HCT116 (cell line): ENCODE measurements around the gene USP53. TPM values are rescaled to one million over a fixed set of nuclear protein-coding genes. Genes with fewer than 3 reads are reported as not detected.

ENCODE experiments used
- ATAC-seq: fragments of 200-7000 bp; cut with Tn5 transposase; 2 replicates; pipeline ENCODE4 v1.9.1; 2020; ENCODE audit warnings: mild to moderate bottlenecking, moderate library complexity
- BruUV-seq: library from RNA; stranded (reverse); fragments of 400-500 nt; replicated peaks from 2 replicates; lab custom pipeline; 2021; lab: Mats Ljungman, UMichigan
- CTCF ChIA-PET: fragments of 300-600 bp; sonication (Branson Sonifier 250); formaldehyde crosslinking; loops from one replicate; lab custom pipeline; 2021; ENCODE audit warnings: antibody characterized with exemption; lab: Charles Lee
- POLR2A ChIA-PET: fragments of 300-600, 350-600 bp; sonication (Branson Sonifier 250); formaldehyde crosslinking; loops from one replicate; lab custom pipeline; 2021; ENCODE audit warnings: antibody characterized with exemption; lab: Charles Lee
- RAD21 ChIA-PET, 2 experiments: fragments of 300-600 bp; sonication (Branson Sonifier 250); formaldehyde crosslinking; loops; one replicate each; lab custom pipeline; 2023; ENCODE audit warnings: low total read pairs in 2 of 2; ENCODE audit not compliant: uncharacterized antibody in 2 of 2, unreplicated experiment in 2 of 2, low non-redundant PET in 1 of 2; lab: Charles Lee
- DNase-seq: peaks from one replicate; pipeline ENCODE4 v3.0.0-alpha.2; 2010; ENCODE audit warnings: low read depth, low spot score
- H2AFZ ChIP-seq: fragments of 200-600 bp; shearing (Covaris generic), sonication (generic); 2 replicates; pipeline ENCODE4 v1.6.1; 2017; ENCODE audit warnings: low read depth, mixed run types, mixed read lengths, antibody characterized with exemption, low read length; ENCODE audit not compliant: poor library complexity, severe bottlenecking
- H3K27ac ChIP-seq: 2 replicates; pipeline ENCODE4 v1.5.1; 2012; ENCODE audit warnings: low read depth, low read length
- H3K27me3 ChIP-seq: fragments of 200-600 bp; sonication (generic); 2 replicates; pipeline ENCODE4 v1.6.1; 2016; ENCODE audit warnings: mixed run types, low read length, mixed read lengths; ENCODE audit not compliant: insufficient read depth
- H3K36me3 ChIP-seq, 2 experiments: fragments of 200-500 bp in 1 of 2; fragments of 200-600 bp in 1 of 2; sonication (Bioruptor generic) in 1 of 2; sonication (generic) in 1 of 2; 2 replicates each; pipeline versions ENCODE4 v1.5.1 to v1.6.1; 2014 to 2016; ENCODE audit warnings: low read length in 2 of 2, inconsistent platforms in 1 of 2, mixed read lengths in 1 of 2, mixed run types in 1 of 2; ENCODE audit not compliant: insufficient read depth in 2 of 2, control insufficient read depth in 1 of 2
- H3K4me1 ChIP-seq, 2 experiments: fragments of 200-600 bp in 1 of 2; sonication (generic) in 1 of 2; 2 replicates each; pipeline versions ENCODE4 v1.5.1 to v1.6.1; 2012 to 2017; ENCODE audit warnings: low read length in 2 of 2, inconsistent platforms in 1 of 2, mild to moderate bottlenecking in 1 of 2, mixed read lengths in 1 of 2, mixed run types in 1 of 2, moderate library complexity in 1 of 2; ENCODE audit not compliant: insufficient read depth in 2 of 2, control insufficient read depth in 1 of 2
- H3K4me2 ChIP-seq: fragments of 200-600 bp; sonication (generic); 2 replicates; pipeline ENCODE4 v1.6.1; 2017; ENCODE audit warnings: mixed run types, low read length, mixed read lengths
- H3K4me3 ChIP-seq, 2 experiments: fragments of 200-600 bp in 1 of 2; sonication (generic) in 1 of 2; replicated peaks in 1 of 2; 2 replicates each; pipeline ENCODE4 v1.5.1; 2011 to 2016; ENCODE audit warnings: low read length in 2 of 2, control low read depth in 1 of 2, low read depth in 1 of 2, mild to moderate bottlenecking in 1 of 2, mixed read lengths in 1 of 2, mixed run types in 1 of 2
- H3K79me2 ChIP-seq: fragments of 200-600 bp; sonication (generic); 2 replicates; pipeline ENCODE4 v1.6.1; 2017; ENCODE audit warnings: mild to moderate bottlenecking, mixed run types, low read length, moderate library complexity, mixed read lengths; ENCODE audit not compliant: insufficient read depth
- H3K9ac ChIP-seq: fragments of 200-600 bp; sonication (generic); 2 replicates; pipeline ENCODE4 v1.6.1; 2016; ENCODE audit warnings: low read length, mixed read lengths
- H3K9me2 ChIP-seq: fragments of 200-600 bp; sonication (generic), shearing (Covaris generic); 2 replicates; pipeline ENCODE4 v1.6.1; 2017; ENCODE audit warnings: mixed run types, mild to moderate bottlenecking, moderate library complexity; ENCODE audit not compliant: insufficient read depth
- H3K9me3 ChIP-seq, 2 experiments: fragments of 200-500 bp in 1 of 2; fragments of 200-600 bp in 1 of 2; sonication (Bioruptor generic) in 1 of 2; sonication (generic) in 1 of 2; 2 replicates each; pipeline ENCODE4 v1.6.1; 2014 to 2017; ENCODE audit warnings: low read length in 2 of 2, mixed read lengths in 2 of 2, inconsistent platforms in 1 of 2, low read depth in 1 of 2, mild to moderate bottlenecking in 1 of 2, mixed run types in 1 of 2, moderate library complexity in 1 of 2; ENCODE audit not compliant: control insufficient read depth in 1 of 2, insufficient read depth in 1 of 2
- H4K20me1 ChIP-seq: fragments of 200-600 bp; sonication (generic), shearing (Covaris generic); 2 replicates; pipeline ENCODE4 v1.6.1; 2017; ENCODE audit warnings: mixed run types, mild to moderate bottlenecking, moderate library complexity; ENCODE audit not compliant: insufficient read depth
- EZH2phosphoT487 ChIP-seq: fragments of 200-600 bp; IDR thresholded peaks from 2 replicates; pipeline ENCODE4 v1.6.1; 2018; ENCODE audit warnings: antibody characterized with exemption, borderline replicate concordance
- RAD21 ChIP-seq: IDR thresholded peaks from 2 replicates; pipeline ENCODE4 v1.6.1; 2012; ENCODE audit warnings: low read depth, mild to moderate bottlenecking
- SRF ChIP-seq: IDR thresholded peaks from 2 replicates; pipeline ENCODE4 v1.6.1; 2012; ENCODE audit warnings: low read depth
- intact Hi-C: fragments of 100-400 bp; cut with micrococcal nuclease; formaldehyde crosslinking; loops from 2 replicates; pipeline ENCODE4 v1.10.0; 2022
- total RNA-seq: library from RNA; stranded (reverse); gene quantifications from one replicate; pipeline ENCODE4 v1.2.1, GENCODE V29; 2021; ENCODE audit not compliant: unreplicated experiment
- TF ChIP-seq, protein P1 (sequence below): IDR thresholded peaks from 2 replicates; pipeline ENCODE4 v1.6.1; 2012; ENCODE audit warnings: low read depth

Gene USP53
- total RNA-seq, 1 experiment from 2014 or later: 22.0 TPM

DNA sequence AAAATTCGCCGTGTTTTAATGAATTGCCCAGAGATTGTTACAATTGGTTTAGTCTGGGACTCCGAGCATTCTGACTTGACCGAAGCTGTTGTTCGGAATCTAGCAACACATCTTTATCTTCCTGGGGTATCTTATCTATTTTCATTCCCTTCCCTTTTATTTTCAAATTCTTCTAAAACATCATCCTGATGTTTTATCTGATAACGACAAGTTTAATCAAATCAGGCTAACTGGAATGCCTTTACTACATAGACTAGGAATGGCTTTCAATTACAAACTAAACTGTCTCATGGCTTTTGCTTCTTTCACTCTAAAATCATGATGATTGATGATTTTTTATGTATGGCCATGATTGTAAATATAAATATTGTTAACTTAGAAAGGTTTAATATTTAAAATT, 48.0 kb downstream of the USP53 start:
- no peaks in the 10 kb centered on the region for H4K20me1 ChIP-seq

DNA sequence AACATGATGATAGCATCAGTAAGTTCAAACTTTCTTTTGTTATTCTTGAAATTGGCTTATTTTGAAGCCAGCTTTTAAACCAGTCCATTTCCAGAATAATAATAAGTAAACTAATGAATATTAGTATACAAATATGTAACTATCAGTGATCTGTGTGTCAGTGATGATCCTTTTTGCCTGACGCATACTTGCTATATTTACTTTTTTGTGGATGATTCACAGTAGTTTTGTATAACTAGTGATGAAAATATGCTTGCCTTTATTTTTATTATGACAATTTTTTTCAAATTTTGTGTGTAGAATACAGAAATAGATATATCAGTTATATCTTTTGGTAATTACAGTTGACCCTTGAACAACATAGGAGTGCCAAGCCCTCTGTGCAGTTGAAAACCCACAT, 49.5 kb downstream of the USP53 start:
- Histone ChIP-seq H3K4me3 (no peak overlapping the region), H3K9me3 (no peaks in the 10 kb centered on the region)
- CTCF ChIA-PET: no interaction called here
- TF ChIP-seq EZH2phosphoT487: no peak
- TF ChIP-seq, all 23 proteins: peak for 0
- ChIA-PET POLR2A (no interaction called here), RAD21 (no interaction called here)
- BruUV-seq: no TSS peak
- Histone ChIP-seq H2AFZ (no peak overlapping the region), H3K27me3 (no peaks in the 10 kb centered on the region), H3K27ac (no peak overlapping the region), H3K9ac (no peak overlapping the region), H3K36me3 (peaks cover 4 to 9% of the 10 kb centered on the region in 2 experiments; a peak in 3 of 4 replicates), H3K79me2 (no peaks in the 10 kb centered on the region), H3K4me1 (no peaks in the 10 kb centered on the region), H4K20me1 (no peaks in the 10 kb centered on the region), H3K4me2 (no peak overlapping the region), H3K9me2 (no peaks in the 10 kb centered on the region)
- no peak for ATAC-seq
- DNase-seq: no peak
- intact Hi-C loops: no loop called here

More for the DNA sequence above, 48.0 kb downstream of the USP53 start:
- no peak overlapping the region for H3K4me3 ChIP-seq
- no peaks in the 10 kb centered on the region for H3K9me3 ChIP-seq
- no peak overlapping the region for H3K9ac ChIP-seq
- H3K4me1 ChIP-seq: no peaks in the 10 kb centered on the region
- POLR2A ChIA-PET: no interaction called here
- no peaks in the 10 kb centered on the region for H3K79me2 ChIP-seq
- DNase-seq (no peak), ATAC-seq (no peak)
- RAD21 ChIA-PET: no interaction called here
- no peak for TF ChIP-seq SRF
- no peak for TF ChIP-seq RAD21
- TF ChIP-seq, protein P1, sequence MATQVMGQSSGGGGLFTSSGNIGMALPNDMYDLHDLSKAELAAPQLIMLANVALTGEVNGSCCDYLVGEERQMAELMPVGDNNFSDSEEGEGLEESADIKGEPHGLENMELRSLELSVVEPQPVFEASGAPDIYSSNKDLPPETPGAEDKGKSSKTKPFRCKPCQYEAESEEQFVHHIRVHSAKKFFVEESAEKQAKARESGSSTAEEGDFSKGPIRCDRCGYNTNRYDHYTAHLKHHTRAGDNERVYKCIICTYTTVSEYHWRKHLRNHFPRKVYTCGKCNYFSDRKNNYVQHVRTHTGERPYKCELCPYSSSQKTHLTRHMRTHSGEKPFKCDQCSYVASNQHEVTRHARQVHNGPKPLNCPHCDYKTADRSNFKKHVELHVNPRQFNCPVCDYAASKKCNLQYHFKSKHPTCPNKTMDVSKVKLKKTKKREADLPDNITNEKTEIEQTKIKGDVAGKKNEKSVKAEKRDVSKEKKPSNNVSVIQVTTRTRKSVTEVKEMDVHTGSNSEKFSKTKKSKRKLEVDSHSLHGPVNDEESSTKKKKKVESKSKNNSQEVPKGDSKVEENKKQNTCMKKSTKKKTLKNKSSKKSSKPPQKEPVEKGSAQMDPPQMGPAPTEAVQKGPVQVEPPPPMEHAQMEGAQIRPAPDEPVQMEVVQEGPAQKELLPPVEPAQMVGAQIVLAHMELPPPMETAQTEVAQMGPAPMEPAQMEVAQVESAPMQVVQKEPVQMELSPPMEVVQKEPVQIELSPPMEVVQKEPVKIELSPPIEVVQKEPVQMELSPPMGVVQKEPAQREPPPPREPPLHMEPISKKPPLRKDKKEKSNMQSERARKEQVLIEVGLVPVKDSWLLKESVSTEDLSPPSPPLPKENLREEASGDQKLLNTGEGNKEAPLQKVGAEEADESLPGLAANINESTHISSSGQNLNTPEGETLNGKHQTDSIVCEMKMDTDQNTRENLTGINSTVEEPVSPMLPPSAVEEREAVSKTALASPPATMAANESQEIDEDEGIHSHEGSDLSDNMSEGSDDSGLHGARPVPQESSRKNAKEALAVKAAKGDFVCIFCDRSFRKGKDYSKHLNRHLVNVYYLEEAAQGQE: no peak
- BruUV-seq: no TSS peak
- no peaks in the 10 kb centered on the region for H3K9me2 ChIP-seq
- CTCF ChIA-PET: no interaction called here
- H3K4me2 ChIP-seq: no peak overlapping the region
- intact Hi-C loops: no loop called here
- H3K36me3 ChIP-seq: peaks cover 4 to 11% of the 10 kb centered on the region in 2 experiments; a peak in 2 of 4 replicates
- no peaks in the 10 kb centered on the region for H3K27me3 ChIP-seq
- H2AFZ ChIP-seq: no peak overlapping the region
- no peak overlapping the region for H3K27ac ChIP-seq
